Esophagus muscularis mucosa (tissue), 4 donors: ENCODE data around the gene TMEM79. TPM values are rescaled to one million over a fixed set of nuclear protein-coding genes. Genes with fewer than 3 reads are reported as not detected.

Source experiments
- DNase-seq: peaks from one replicate; pipeline ENCODE4 v3.0.0-alpha.2; 2017; ENCODE audit errors: extremely low spot score
- H3K27ac ChIP-seq, 4 donors: fragments of 200-600 bp; sonication (generic); replicated peaks in 1 of 4; 1 replicate in 3 of 4; 2 replicates in 1 of 4; pipeline ENCODE4 v1.5.1; 2016 to 2019; ENCODE audit warnings: mild to moderate bottlenecking in 1 of 4
- H3K27me3 ChIP-seq, 4 donors: fragments of 200-600 bp; sonication (generic); one replicate each; pipeline versions ENCODE4 v1.5.1 to v1.6.0; 2016 to 2019
- H3K36me3 ChIP-seq, 4 donors: fragments of 200-600 bp; sonication (generic); one replicate each; pipeline ENCODE4 v1.5.1; 2016 to 2019
- H3K4me1 ChIP-seq, 4 donors: fragments of 200-600 bp; sonication (generic); one replicate each; pipeline ENCODE4 v1.5.1; 2016 to 2019
- H3K4me3 ChIP-seq, 4 donors: fragments of 200-600 bp; sonication (generic); 1 replicate in 2 of 4; 2 replicates in 2 of 4; pipeline ENCODE4 v1.5.1; 2016 to 2019; ENCODE audit warnings: mild to moderate bottlenecking in 4 of 4, moderate library complexity in 1 of 4
- H3K9me3 ChIP-seq, 4 donors: fragments of 200-600 bp; sonication (generic); 1 replicate in 3 of 4; 2 replicates in 1 of 4; pipeline ENCODE4 v1.5.1; 2016 to 2019
- EP300 ChIP-seq: sonication (generic); formaldehyde crosslinking; IDR thresholded peaks from one replicate; pipeline ENCODE4 v1.6.1; 2017; ENCODE audit warnings: antibody characterized with exemption
- POLR2A ChIP-seq: fragments of 450-650 bp; IDR thresholded peaks from one replicate; pipeline ENCODE4 v1.6.1; 2017; ENCODE audit warnings: antibody characterized with exemption, moderate library complexity, mild to moderate bottlenecking, low read depth
- POLR2AphosphoS5 ChIP-seq, 2 donors: sonication (generic); formaldehyde crosslinking; IDR thresholded peaks; one replicate each; pipeline ENCODE4 v1.6.1; 2017; ENCODE audit warnings: antibody characterized with exemption in 2 of 2
- WGBS: methylation state at CpG from one replicate; pipeline ENCODE4 v1.1.5; 2018; 5-methylcytosine and 5-hydroxymethylcytosine counted together
- intact Hi-C: fragments of 100-400 bp; cut with DNase I; formaldehyde crosslinking; loops from one replicate; pipeline ENCODE4 v1.15.1; 2023
- total RNA-seq, 4 donors: library from RNA; depleted of rRNA; stranded (reverse); fragments of >200 nt; gene quantifications; one replicate each; pipeline versions ENCODE4 v1.1.0 to v1.2.1, GENCODE V29; 2016
- TF ChIP-seq, protein P1 (sequence below), 3 experiments: fragments of 200-600 bp in 2 of 3; fragments of 450-650 bp in 1 of 3; sonication (generic) in 2 of 3; IDR thresholded peaks; one replicate each; pipeline ENCODE4 v1.5.1; 2017 to 2019; ENCODE audit warnings: antibody characterized with exemption in 3 of 3, mild to moderate bottlenecking in 2 of 3, moderate library complexity in 1 of 3

Gene TMEM79
- total RNA-seq, 4 donors from 2014 or later, result 0.99 to 3.2 (median 1.9) TPM

DNA sequence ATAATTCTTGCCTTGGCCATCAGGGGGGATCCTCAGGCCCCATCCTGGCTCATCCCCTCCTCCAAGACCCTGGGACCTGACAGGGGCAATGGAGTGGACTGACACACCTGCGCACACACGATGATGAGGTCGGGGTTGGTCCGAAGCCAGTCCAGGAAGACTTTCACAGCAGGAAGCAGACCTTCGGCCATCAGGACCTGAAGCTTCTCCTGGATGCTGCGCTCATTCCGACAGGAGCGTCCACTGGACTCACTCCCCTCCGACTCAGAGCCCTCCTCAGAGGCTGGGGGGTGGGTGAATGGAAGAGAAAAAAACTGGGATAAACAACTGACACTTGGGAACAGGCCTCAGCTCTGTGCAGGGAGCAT lies 20.9 kb upstream of the TMEM79 start:
- no peaks in the 10 kb centered on the region for H3K9me3 ChIP-seq
- H3K4me1 ChIP-seq, result peaks cover 0 to 9% (median 0%) of the 10 kb centered on the region in 4 donors
- WGBS, result 92% methylated on average over 9 of the region's 9 CpGs
- peaks cover 78 to 100% (median 97%) of the 10 kb centered on the region in 4 donors for H3K36me3 ChIP-seq
- TF ChIP-seq POLR2A, result no peak
- TF ChIP-seq, protein P1, sequence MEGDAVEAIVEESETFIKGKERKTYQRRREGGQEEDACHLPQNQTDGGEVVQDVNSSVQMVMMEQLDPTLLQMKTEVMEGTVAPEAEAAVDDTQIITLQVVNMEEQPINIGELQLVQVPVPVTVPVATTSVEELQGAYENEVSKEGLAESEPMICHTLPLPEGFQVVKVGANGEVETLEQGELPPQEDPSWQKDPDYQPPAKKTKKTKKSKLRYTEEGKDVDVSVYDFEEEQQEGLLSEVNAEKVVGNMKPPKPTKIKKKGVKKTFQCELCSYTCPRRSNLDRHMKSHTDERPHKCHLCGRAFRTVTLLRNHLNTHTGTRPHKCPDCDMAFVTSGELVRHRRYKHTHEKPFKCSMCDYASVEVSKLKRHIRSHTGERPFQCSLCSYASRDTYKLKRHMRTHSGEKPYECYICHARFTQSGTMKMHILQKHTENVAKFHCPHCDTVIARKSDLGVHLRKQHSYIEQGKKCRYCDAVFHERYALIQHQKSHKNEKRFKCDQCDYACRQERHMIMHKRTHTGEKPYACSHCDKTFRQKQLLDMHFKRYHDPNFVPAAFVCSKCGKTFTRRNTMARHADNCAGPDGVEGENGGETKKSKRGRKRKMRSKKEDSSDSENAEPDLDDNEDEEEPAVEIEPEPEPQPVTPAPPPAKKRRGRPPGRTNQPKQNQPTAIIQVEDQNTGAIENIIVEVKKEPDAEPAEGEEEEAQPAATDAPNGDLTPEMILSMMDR (IDR thresholded peaks at IDR 0.05), result no peak
- no peak overlapping the region for H3K27ac ChIP-seq
- no peaks in the 10 kb centered on the region for H3K27me3 ChIP-seq
- intact Hi-C loops, result no loop called here
- no peak overlapping the region for H3K4me3 ChIP-seq
- no peak for DNase-seq

- intact Hi-C loops, result no loop called here
- Histone ChIP-seq H3K27me3 (no peaks in the 10 kb centered on the region), H3K4me1 (peaks cover 0 to 9% (median 0%) of the 10 kb centered on the region in 4 donors), H3K9me3 (no peaks in the 10 kb centered on the region), H3K27ac (no peak overlapping the region), H3K36me3 (peaks cover 53 to 100% (median 97%) of the 10 kb centered on the region in 4 donors), H3K4me3 (no peak overlapping the region)
- 89% methylated on average over 13 of the region's 13 CpGs for WGBS
- no peak for DNase-seq
- TF ChIP-seq POLR2A, result no peak
- TF ChIP-seq, protein P1 (IDR thresholded peaks at IDR 0.05), result no peak
- no peak for TF ChIP-seq EP300
- no peak for TF ChIP-seq POLR2AphosphoS5 (IDR thresholded peaks at IDR 0.05)
Observed at GRCh38 chr1:156266051-156266450, 18.1 kb upstream of the TMEM79 start.

GRCh38 chr1:156268336-156268735 lies 15.8 kb upstream of the TMEM79 start:
- H3K4me3 ChIP-seq, result no peak overlapping the region
- no peak overlapping the region for H3K27ac ChIP-seq
- no peak for TF ChIP-seq POLR2AphosphoS5 (IDR thresholded peaks at IDR 0.05)
- TF ChIP-seq EP300, result no peak
- no peak for TF ChIP-seq POLR2A
- TF ChIP-seq, protein P1 (IDR thresholded peaks at IDR 0.05), result no peak
- WGBS, result 79% methylated on average over 4 of the region's 4 CpGs
- intact Hi-C loops, result no loop called here
- no peaks in the 10 kb centered on the region for H3K9me3 ChIP-seq
- peaks cover 58 to 100% (median 97%) of the 10 kb centered on the region in 4 donors for H3K36me3 ChIP-seq
- no peak for DNase-seq
- peaks cover 0 to under 1% (median 0%) of the 10 kb centered on the region in 4 donors for H3K4me1 ChIP-seq
- no peaks in the 10 kb centered on the region for H3K27me3 ChIP-seq

GRCh38 chr1:156270314-156270713 lies 13.8 kb upstream of the TMEM79 start:
- Histone ChIP-seq H3K9me3 (no peaks in the 10 kb centered on the region), H3K4me3 (no peak overlapping the region), H3K4me1 (no peaks in the 10 kb centered on the region), H3K27me3 (no peaks in the 10 kb centered on the region), H3K27ac (no peak overlapping the region), H3K36me3 (peaks cover 69 to 100% (median 100%) of the 10 kb centered on the region in 4 donors)
- DNase-seq, result no peak
- WGBS, result 88% methylated on average over 3 of the region's 3 CpGs
- intact Hi-C loops, result no loop called here
- TF ChIP-seq POLR2A, result no peak
- TF ChIP-seq POLR2AphosphoS5 (IDR thresholded peaks at IDR 0.05), result no peak
- TF ChIP-seq EP300, result no peak
- TF ChIP-seq, protein P1 (IDR thresholded peaks at IDR 0.05), result no peak

DNA sequence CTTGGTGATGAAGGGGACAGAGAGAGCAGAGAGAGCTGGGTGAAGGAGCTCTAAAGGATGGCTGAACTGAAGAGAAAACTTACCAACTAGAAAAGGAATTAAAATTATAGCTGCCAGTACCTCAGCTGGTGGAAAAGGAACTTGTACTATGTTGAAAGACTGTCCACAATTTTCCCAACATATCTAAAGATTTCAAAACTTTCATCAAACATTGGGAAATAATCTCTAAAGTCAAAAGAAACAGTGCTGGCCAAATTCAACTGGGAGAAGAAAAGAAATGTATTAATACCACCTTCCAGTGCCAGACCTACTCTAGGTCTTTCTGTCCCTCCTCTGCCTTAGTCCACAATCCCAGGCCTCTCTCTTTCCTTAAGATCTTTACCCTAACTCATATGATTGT lies 7.6 kb upstream of the TMEM79 start:
- H3K36me3 ChIP-seq, result peaks cover 64 to 82% (median 78%) of the 10 kb centered on the region in 4 donors
- no peak for DNase-seq
- TF ChIP-seq, protein P1 (IDR thresholded peaks at IDR 0.05), result no peak
- TF ChIP-seq EP300, result no peak
- TF ChIP-seq POLR2AphosphoS5 (IDR thresholded peaks at IDR 0.05), result no peak
- TF ChIP-seq POLR2A, result no peak
- intact Hi-C loops, result no loop called here
- no peaks in the 10 kb centered on the region for H3K9me3 ChIP-seq
- no peaks in the 10 kb centered on the region for H3K27me3 ChIP-seq
- H3K27ac ChIP-seq, result peak overlapping the region in 1 of 4 donors; percentile 45
- peaks cover 9 to 18% (median 17%) of the 10 kb centered on the region in 4 donors for H3K4me1 ChIP-seq
- H3K4me3 ChIP-seq, result no peak overlapping the region
